Erythroblast (primary cell): Measurements from ENCODE around the gene FHOD1.

ENCODE experiments used
- GATA1 ChIP-seq: IDR thresholded peaks from 2 replicates; pipeline ENCODE4 v1.6.1; 2011; ENCODE audit warnings: low read depth, mild to moderate bottlenecking, control low read depth, low read length, moderate library complexity
- POLR2A ChIP-seq: IDR thresholded peaks from 2 replicates; pipeline ENCODE4 v1.6.1; 2011; ENCODE audit warnings: mild to moderate bottlenecking, low read length

GRCh38 chr16:67235816-67236562 lies 11.3 kb downstream of the FHOD1 start:
- TF ChIP-seq POLR2A (no peak), GATA1 (no peak)
